SK-N-SH (cell line): ENCODE measurements around the gene GALNT18. TPM values are rescaled to one million over a fixed set of nuclear protein-coding genes. Genes with fewer than 3 reads are reported as not detected.

Experiments
- CTCF ChIA-PET: fragments of 300-600, 350-600 bp; formaldehyde crosslinking; extraction: SDS; loops from one replicate; lab custom pipeline; 2021; lab: Yijun Ruan, JAX
- POLR2A ChIA-PET: fragments of 350-600 bp; sonication (Branson Sonifier 250); formaldehyde crosslinking; extraction: SDS; loops from one replicate; lab custom pipeline; 2020; ENCODE audit warnings: antibody characterized with exemption, inconsistent platforms; lab: Yijun Ruan, JAX
- DNase-seq: peaks from one replicate; pipeline ENCODE4 v3.0.0; 2012
- H2AFZ ChIP-seq: fragments of 200-600 bp; sonication (generic); 2 replicates; pipeline ENCODE4 v1.8.1; 2016; ENCODE audit warnings: antibody characterized with exemption, mild to moderate bottlenecking, low read depth
- H3F3A ChIP-seq: fragments of 200-600 bp; sonication (generic); replicated peaks from 2 replicates; pipeline ENCODE3; 2016; ENCODE audit warnings: antibody characterized with exemption, mild to moderate bottlenecking; ENCODE audit not compliant: insufficient read depth
- H3K27ac ChIP-seq, 2 experiments: fragments of 200-500 bp in 1 of 2; fragments of 200-600 bp in 1 of 2; sonication (Bioruptor generic) in 1 of 2; sonication (generic), shearing (Covaris generic) in 1 of 2; 2 replicates each; pipeline versions ENCODE4 v1.5.1 to v1.6.1; 2014 to 2016; ENCODE audit warnings: low read depth in 2 of 2, inconsistent platforms in 1 of 2, low read length in 1 of 2, mild to moderate bottlenecking in 1 of 2, mixed read lengths in 1 of 2
- H3K27me3 ChIP-seq: fragments of 200-600 bp; sonication (generic), shearing (Covaris generic); 2 replicates; pipeline ENCODE4 v1.6.1; 2016; ENCODE audit warnings: mixed run types; ENCODE audit not compliant: insufficient read depth
- H3K36me3 ChIP-seq, 2 experiments: fragments of 200-500 bp in 1 of 2; fragments of 200-600 bp in 1 of 2; sonication (Bioruptor generic) in 1 of 2; sonication (generic) in 1 of 2; replicated peaks in 1 of 2; 2 replicates each; pipeline versions ENCODE3 to v1.5.1; 2014 to 2016; ENCODE audit warnings: low read length in 1 of 2, mild to moderate bottlenecking in 1 of 2; ENCODE audit not compliant: insufficient read depth in 2 of 2, control insufficient read depth in 1 of 2
- H3K4me1 ChIP-seq, 2 experiments: fragments of 200-500 bp in 1 of 2; fragments of 200-600 bp in 1 of 2; sonication (Bioruptor generic) in 1 of 2; sonication (generic), shearing (Covaris generic) in 1 of 2; 2 replicates each; pipeline versions ENCODE4 v1.5.1 to v1.6.1; 2014 to 2016; ENCODE audit warnings: low read depth in 1 of 2, low read length in 1 of 2, mixed run types in 1 of 2; ENCODE audit not compliant: insufficient read depth in 2 of 2, control insufficient read depth in 1 of 2
- H3K4me2 ChIP-seq: fragments of 200-600 bp; sonication (generic), shearing (Covaris generic); 2 replicates; pipeline ENCODE4 v1.6.1; 2017; ENCODE audit warnings: mixed run types
- H3K4me3 ChIP-seq, 2 experiments: fragments of 200-500 bp in 1 of 2; fragments of 200-600 bp in 1 of 2; sonication (Bioruptor generic) in 1 of 2; sonication (generic), shearing (Covaris generic) in 1 of 2; 2 replicates each; pipeline versions ENCODE4 v1.5.1 to v1.8.1; 2014 to 2016; ENCODE audit warnings: low read depth in 2 of 2, inconsistent platforms in 1 of 2, low read length in 1 of 2, mild to moderate bottlenecking in 1 of 2, mixed read lengths in 1 of 2, moderate library complexity in 1 of 2
- H3K79me2 ChIP-seq: fragments of 200-600 bp; sonication (generic); 2 replicates; pipeline ENCODE4 v1.8.1; 2017; ENCODE audit warnings: mild to moderate bottlenecking; ENCODE audit not compliant: insufficient read depth
- H3K9ac ChIP-seq: fragments of 200-600 bp; sonication (generic); 2 replicates; pipeline ENCODE4 v1.6.1; 2017; ENCODE audit warnings: mixed run types
- H3K9me2 ChIP-seq: fragments of 200-600 bp; sonication (generic); 2 replicates; pipeline ENCODE4 v1.6.1; 2017; ENCODE audit warnings: mixed run types
- H3K9me3 ChIP-seq: fragments of 200-600 bp; sonication (generic); 2 replicates; pipeline ENCODE4 v1.6.1; 2017; ENCODE audit warnings: mixed run types, mild to moderate bottlenecking, moderate library complexity
- H4K20me1 ChIP-seq: fragments of 200-600 bp; sonication (generic); 2 replicates; pipeline ENCODE4 v1.6.1; 2017; ENCODE audit warnings: mild to moderate bottlenecking, mixed run types; ENCODE audit not compliant: insufficient read depth
- CHD2 ChIP-seq: fragments of 150-350 bp; IDR thresholded peaks from 2 replicates; pipeline ENCODE4 v1.6.1; 2018; ENCODE audit warnings: low read length; ENCODE audit not compliant: partially characterized antibody
- EP300 ChIP-seq, 2 experiments: IDR thresholded peaks; 2 replicates each; pipeline versions ENCODE4 v1.4.0 to v1.6.1; 2012; ENCODE audit warnings: borderline replicate concordance in 1 of 2, low read depth in 1 of 2, low read length in 1 of 2
- EZH2phosphoT487 ChIP-seq: fragments of 200-600 bp; sonication (generic); IDR thresholded peaks from 2 replicates; pipeline ENCODE4 v1.6.1; 2017; ENCODE audit warnings: low read depth, mixed run types, mild to moderate bottlenecking, antibody characterized with exemption, moderate library complexity, borderline replicate concordance
- FOXJ3 ChIP-seq: sonication (generic); formaldehyde crosslinking; IDR thresholded peaks from 2 replicates; pipeline ENCODE4 v1.5.1; 2020; ENCODE audit warnings: mild to moderate bottlenecking, missing genetic modification reagents
- FOXM1 ChIP-seq: IDR thresholded peaks from 2 replicates; pipeline ENCODE4 v1.4.0; 2012; ENCODE audit warnings: low read depth, mild to moderate bottlenecking
- JUND ChIP-seq: IDR thresholded peaks from 2 replicates; pipeline ENCODE4 v1.4.0; 2012
- MAX ChIP-seq: IDR thresholded peaks from 2 replicates; pipeline ENCODE4 v1.4.0; 2012; ENCODE audit warnings: low read depth
- MEF2A ChIP-seq: IDR thresholded peaks from 2 replicates; pipeline ENCODE4 v1.4.0; 2012; ENCODE audit warnings: low read depth, borderline replicate concordance
- MXI1 ChIP-seq: IDR thresholded peaks from 2 replicates; pipeline ENCODE4 v1.6.1; 2012; ENCODE audit warnings: mild to moderate bottlenecking, low read depth, low read length, improper control_type of control experiment
- NFIC ChIP-seq: IDR thresholded peaks from 2 replicates; pipeline ENCODE4 v1.4.0; 2012; ENCODE audit warnings: borderline replicate concordance
- POLR2AphosphoS5 ChIP-seq: IDR thresholded peaks from 2 replicates; pipeline ENCODE4 v1.6.1; 2012; ENCODE audit warnings: low read depth, low read length
- RAD21 ChIP-seq: IDR thresholded peaks from 2 replicates; pipeline ENCODE4 v1.6.1; 2012; ENCODE audit warnings: mild to moderate bottlenecking, low read length
- RCOR1 ChIP-seq: fragments of 150-350 bp; IDR thresholded peaks from 2 replicates; pipeline ENCODE4 v1.6.1; 2017; ENCODE audit warnings: antibody characterized with exemption, low read length
- SIN3A ChIP-seq: IDR thresholded peaks from 2 replicates; pipeline ENCODE4 v1.6.1; 2012; ENCODE audit warnings: low read depth, mild to moderate bottlenecking, low read length, moderate library complexity, borderline replicate concordance
- TAF1 ChIP-seq: IDR thresholded peaks from 2 replicates; pipeline ENCODE4 v1.6.1; 2012; ENCODE audit warnings: low read depth, mild to moderate bottlenecking, low read length, moderate library complexity, borderline replicate concordance
- polyA plus RNA-seq, 3 experiments: library from polyadenylated mRNA; depleted of rRNA; stranded (reverse); fragments of >200 nt; gene quantifications; 2 replicates each; pipeline ENCODE4 v1.2.3, GENCODE V29; 2012
- TF ChIP-seq, protein P1 (sequence below): IDR thresholded peaks from 2 replicates; pipeline ENCODE4 v1.4.0; 2012; ENCODE audit warnings: low read depth, borderline replicate concordance
- TF ChIP-seq, protein P2 (sequence below): IDR thresholded peaks from 2 replicates; pipeline ENCODE4; 2012
- TF ChIP-seq, protein P3 (sequence below): IDR thresholded peaks from 2 replicates; pipeline ENCODE4 v1.4.0; 2012; ENCODE audit warnings: low read depth, borderline replicate concordance
- TF ChIP-seq, protein P4 (sequence below): fragments of 200-600 bp; sonication (generic); IDR thresholded peaks from 2 replicates; pipeline ENCODE4 v1.6.1; 2017; ENCODE audit warnings: antibody characterized with exemption, mild to moderate bottlenecking, moderate library complexity

GALNT18 gene
- polyA plus RNA-seq, 1 of the 3 experiments (the other 2 are of a cell fraction), result 0.64 TPM

DNA sequence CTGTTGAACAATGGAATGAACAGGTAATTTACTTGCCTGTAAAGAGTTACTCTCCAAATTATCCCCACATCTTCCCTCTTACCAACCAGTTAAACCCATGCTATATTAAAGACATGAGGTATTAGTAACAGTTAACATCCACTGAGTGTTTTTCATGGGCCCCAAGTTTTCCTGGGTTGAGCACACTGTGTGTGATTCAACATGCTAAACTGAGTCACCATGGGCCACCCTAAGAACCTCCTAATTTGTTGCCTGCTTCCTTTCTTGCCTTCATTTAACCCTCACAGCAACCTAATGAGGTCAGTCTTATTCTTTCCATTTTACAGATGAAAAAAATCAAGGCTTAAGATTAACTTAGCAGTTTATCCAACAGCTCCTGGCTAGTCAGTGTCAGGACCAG, 51.0 kb downstream of the GALNT18 start:
- H3K79me2 ChIP-seq, result no peaks in the 10 kb centered on the region
- no peak overlapping the region for H3K9ac ChIP-seq
- TF ChIP-seq EP300 (IDR thresholded peaks at IDR 0.05; ENCODE audit: borderline replicate concordance in 1 of 2, low read depth in 1 of 2, low read length in 1 of 2) (no peak), RCOR1 (no peak), POLR2AphosphoS5 (no peak), MXI1 (no peak), NFIC (no peak), FOXJ3 (CRISPR knock-in tag) (no peak), RAD21 (no peak), CHD2 (no peak), JUND (no peak), MAX (no peak), EZH2phosphoT487 (no peak), MEF2A (no peak), FOXM1 (no peak), TAF1 (no peak), SIN3A (no peak)
- TF ChIP-seq, protein P1, sequence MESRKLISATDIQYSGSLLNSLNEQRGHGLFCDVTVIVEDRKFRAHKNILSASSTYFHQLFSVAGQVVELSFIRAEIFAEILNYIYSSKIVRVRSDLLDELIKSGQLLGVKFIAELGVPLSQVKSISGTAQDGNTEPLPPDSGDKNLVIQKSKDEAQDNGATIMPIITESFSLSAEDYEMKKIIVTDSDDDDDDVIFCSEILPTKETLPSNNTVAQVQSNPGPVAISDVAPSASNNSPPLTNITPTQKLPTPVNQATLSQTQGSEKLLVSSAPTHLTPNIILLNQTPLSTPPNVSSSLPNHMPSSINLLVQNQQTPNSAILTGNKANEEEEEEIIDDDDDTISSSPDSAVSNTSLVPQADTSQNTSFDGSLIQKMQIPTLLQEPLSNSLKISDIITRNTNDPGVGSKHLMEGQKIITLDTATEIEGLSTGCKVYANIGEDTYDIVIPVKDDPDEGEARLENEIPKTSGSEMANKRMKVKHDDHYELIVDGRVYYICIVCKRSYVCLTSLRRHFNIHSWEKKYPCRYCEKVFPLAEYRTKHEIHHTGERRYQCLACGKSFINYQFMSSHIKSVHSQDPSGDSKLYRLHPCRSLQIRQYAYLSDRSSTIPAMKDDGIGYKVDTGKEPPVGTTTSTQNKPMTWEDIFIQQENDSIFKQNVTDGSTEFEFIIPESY, result no peak
- TF ChIP-seq, protein P2, sequence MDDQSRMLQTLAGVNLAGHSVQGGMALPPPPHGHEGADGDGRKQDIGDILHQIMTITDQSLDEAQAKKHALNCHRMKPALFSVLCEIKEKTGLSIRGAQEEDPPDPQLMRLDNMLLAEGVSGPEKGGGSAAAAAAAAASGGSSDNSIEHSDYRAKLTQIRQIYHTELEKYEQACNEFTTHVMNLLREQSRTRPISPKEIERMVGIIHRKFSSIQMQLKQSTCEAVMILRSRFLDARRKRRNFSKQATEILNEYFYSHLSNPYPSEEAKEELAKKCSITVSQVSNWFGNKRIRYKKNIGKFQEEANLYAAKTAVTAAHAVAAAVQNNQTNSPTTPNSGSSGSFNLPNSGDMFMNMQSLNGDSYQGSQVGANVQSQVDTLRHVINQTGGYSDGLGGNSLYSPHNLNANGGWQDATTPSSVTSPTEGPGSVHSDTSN, result no peak
- TF ChIP-seq, protein P3, sequence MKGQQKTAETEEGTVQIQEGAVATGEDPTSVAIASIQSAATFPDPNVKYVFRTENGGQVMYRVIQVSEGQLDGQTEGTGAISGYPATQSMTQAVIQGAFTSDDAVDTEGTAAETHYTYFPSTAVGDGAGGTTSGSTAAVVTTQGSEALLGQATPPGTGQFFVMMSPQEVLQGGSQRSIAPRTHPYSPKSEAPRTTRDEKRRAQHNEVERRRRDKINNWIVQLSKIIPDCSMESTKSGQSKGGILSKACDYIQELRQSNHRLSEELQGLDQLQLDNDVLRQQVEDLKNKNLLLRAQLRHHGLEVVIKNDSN, result no peak
- TF ChIP-seq, protein P4, sequence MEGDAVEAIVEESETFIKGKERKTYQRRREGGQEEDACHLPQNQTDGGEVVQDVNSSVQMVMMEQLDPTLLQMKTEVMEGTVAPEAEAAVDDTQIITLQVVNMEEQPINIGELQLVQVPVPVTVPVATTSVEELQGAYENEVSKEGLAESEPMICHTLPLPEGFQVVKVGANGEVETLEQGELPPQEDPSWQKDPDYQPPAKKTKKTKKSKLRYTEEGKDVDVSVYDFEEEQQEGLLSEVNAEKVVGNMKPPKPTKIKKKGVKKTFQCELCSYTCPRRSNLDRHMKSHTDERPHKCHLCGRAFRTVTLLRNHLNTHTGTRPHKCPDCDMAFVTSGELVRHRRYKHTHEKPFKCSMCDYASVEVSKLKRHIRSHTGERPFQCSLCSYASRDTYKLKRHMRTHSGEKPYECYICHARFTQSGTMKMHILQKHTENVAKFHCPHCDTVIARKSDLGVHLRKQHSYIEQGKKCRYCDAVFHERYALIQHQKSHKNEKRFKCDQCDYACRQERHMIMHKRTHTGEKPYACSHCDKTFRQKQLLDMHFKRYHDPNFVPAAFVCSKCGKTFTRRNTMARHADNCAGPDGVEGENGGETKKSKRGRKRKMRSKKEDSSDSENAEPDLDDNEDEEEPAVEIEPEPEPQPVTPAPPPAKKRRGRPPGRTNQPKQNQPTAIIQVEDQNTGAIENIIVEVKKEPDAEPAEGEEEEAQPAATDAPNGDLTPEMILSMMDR, result no peak
- no peaks in the 10 kb centered on the region for H3K9me2 ChIP-seq
- no peaks in the 10 kb centered on the region for H3F3A ChIP-seq
- H2AFZ ChIP-seq, result no peak overlapping the region
- POLR2A ChIA-PET, result no interaction called here
- peaks cover 0 to 21% of the 10 kb centered on the region in 2 experiments; a peak in 1 of 4 replicates for H3K4me1 ChIP-seq
- no peak overlapping the region for H3K4me3 ChIP-seq
- H4K20me1 ChIP-seq, result no peaks in the 10 kb centered on the region
- H3K36me3 ChIP-seq, result no peaks in the 10 kb centered on the region
- CTCF ChIA-PET, result interaction anchor here (0.8 kb wide), 2 partner anchors 12 to 19 kb away, joined by 3 read pairs; no protein-coding TSS in a partner anchor
- H3K27ac ChIP-seq, result no peak overlapping the region
- no peaks in the 10 kb centered on the region for H3K27me3 ChIP-seq
- no peak for DNase-seq
- no peak overlapping the region for H3K4me2 ChIP-seq
- H3K9me3 ChIP-seq, result no peaks in the 10 kb centered on the region
